ENCODE data around the gene MAG.

Gene MAG

GRCh38 chr19:35299523-35300338 is 7.8 kb downstream of the MAG start:
- DNase-seq: no peak

- no peak for DNase-seq
Observed at GRCh38 chr19:35300339-35300649, 8.3 kb downstream of the MAG start.

GRCh38 chr19:35301961-35302360 is 10.0 kb downstream of the MAG start:
- no peak for DNase-seq

GRCh38 chr19:35302446-35302845 is 10.5 kb downstream of the MAG start:
- no peak for DNase-seq

GRCh38 chr19:35303357-35303915 is 11.5 kb downstream of the MAG start:
- no peak for DNase-seq

- DNase-seq: no peak
Observed at GRCh38 chr19:35304036-35304435, 12.1 kb downstream of the MAG start.

GRCh38 chr19:35305181-35305580 is 13.2 kb downstream of the MAG start:
- DNase-seq: no peak

GRCh38 chr19:35306473-35307246 is 14.7 kb downstream of the MAG start:
- no peak for DNase-seq

GRCh38 chr19:35307931-35308330 is 16.0 kb downstream of the MAG start:
- DNase-seq: no peak

- DNase-seq: no peak
Observed at GRCh38 chr19:35308910-35309309, 16.9 kb downstream of the MAG start.

- DNase-seq: no peak
Observed at GRCh38 chr19:35309481-35310279, 17.7 kb downstream of the MAG start.

GRCh38 chr19:35310331-35310730 is 18.4 kb downstream of the MAG start:
- no peak for DNase-seq

- DNase-seq: no peak
Observed at GRCh38 chr19:35310811-35311465, 19.0 kb downstream of the MAG start.

GRCh38 chr19:35311901-35312665 is 20.1 kb downstream of the MAG start:
- no peak for DNase-seq

GRCh38 chr19:35313587-35313986 is 21.6 kb downstream of the MAG start:
- DNase-seq: no peak

- DNase-seq: no peak
Observed at GRCh38 chr19:35314031-35314430, 22.1 kb downstream of the MAG start.

- DNase-seq: no peak
Observed at GRCh38 chr19:35314858-35315470, 23.0 kb downstream of the MAG start.

- DNase-seq: no peak
Observed at GRCh38 chr19:35315883-35316282, 23.9 kb downstream of the MAG start.

- no peak for DNase-seq
Observed at GRCh38 chr19:35316560-35316959, 24.6 kb downstream of the MAG start.

- no peak for DNase-seq
Observed at GRCh38 chr19:35317464-35318043, 25.6 kb downstream of the MAG start.

Data from fibroblast of skin of abdomen (primary cell).